Suppressor macrophage treated with lipopolysaccharide for 4 hours (primary cell): ENCODE data around the gene ATF6.

Experiments
- DNase-seq: peaks from one replicate; pipeline ENCODE4 v3.0.0-alpha.2; 2020

ATF6 gene

DNA sequence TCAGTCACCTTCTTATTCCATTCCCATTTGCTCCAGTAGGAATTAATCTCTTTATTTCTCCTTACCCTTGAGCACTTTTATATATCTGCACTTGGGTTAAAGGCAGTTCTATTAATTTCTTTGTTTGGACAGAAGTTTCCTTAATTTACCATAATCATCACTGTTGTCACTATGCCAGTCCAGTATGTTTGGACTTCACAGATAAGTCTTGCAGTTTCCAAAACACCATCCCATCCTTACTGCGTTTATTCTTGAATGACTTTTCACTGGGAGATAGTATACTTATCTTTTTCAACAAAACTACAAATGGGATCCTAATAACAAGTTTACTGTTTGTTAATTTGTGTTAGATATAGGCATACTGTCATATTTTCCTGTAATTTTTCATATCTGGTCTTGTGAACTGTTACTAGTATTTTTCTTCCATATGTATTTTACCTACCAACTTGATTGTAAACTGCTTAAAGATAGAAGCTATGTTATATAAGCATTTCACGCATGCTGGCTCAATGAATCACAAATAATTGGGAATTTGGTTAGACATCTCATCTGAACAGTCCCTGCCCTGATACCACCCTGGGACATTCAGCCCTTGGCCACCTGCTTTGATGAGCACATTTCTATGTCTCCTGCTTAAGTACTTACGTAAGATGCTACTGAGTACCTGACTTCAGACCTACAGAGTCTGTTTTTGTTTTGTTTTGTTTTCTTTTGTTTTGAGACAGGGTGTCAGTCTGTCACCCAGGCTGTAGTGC lies 179.4 kb downstream of the ATF6 start:
- DNase-seq, result no peak

DNA sequence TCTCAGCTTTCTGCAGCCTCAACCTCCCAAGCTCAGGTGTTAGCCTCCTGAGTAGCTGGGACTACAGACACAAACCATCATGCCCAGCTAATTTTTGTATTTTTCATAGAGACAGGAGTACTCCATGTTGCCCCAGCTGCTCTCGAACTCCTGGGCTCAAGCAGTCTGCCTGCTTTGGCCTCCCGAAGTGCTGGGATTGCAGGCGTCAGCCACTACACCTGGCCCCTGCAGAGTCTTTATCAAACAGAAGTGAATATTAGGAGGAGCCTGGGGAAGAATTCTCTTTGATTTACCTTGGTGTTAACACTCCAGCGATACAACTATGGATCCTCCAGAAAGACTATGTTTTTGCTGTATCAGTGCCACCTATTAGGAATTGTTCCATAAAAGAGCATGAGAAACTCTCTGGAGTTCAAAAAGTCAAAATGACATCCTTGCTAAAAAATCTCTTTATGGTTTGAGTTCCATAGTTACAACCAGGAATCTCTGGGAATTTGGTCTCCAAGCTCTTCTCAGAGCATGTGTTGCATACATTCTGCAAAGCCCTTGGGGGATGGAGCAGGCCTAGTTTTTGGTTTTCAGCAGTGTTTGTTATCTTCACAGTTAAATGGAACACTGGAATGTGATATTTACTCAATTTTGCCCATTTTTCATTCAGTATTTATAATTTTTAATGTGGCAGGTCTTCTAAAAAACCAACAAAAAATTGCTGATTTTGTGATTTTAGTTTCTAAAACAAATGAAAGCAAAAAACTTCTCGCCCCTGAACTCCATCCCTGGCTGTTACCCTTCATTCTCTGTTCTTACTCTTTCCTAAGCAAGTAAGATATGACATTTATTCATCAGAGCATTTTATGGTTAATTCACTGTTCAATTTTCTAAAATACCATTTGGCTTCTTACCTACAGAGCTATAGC lies 180.2 kb downstream of the ATF6 start:
- no peak for DNase-seq

DNA sequence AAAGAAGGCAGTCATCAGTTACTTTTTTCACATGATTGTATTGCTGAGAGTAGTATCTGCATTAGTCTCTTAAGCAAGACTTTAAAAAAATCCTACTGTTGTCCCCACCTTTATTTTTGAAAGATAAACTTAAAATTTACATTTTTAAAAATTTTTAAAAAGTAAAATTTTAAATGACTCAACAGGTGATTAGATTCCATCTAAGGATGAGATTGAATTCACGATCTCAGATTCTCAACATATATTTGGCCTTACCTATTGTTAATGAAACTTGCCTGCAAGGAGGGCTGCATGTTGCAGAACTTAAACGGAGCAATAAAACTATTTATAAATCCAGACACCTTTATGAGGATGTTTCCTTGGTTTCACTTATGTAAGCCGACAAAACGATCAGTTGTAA lies 182.3 kb downstream of the ATF6 start:
- DNase-seq, result no peak

DNA sequence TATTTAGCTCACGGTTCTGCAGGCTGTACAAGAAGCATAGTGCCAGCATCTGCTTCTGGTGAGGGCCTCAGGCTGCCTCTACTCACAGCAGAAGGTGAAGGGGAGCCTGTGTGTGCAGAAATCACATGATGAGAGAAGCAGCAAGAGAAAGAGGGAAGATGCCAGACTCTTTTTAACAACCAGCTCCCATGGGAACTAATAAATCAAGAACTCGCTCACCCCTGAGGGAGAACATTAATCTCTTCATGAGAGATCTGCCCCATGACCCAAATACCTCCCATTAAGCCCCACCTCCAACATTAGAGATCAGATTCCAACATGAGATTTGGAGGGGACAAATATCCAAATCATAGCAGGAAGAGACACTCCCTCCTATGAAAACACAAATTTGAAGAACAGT lies 183.4 kb downstream of the ATF6 start:
- DNase-seq, result no peak

DNA sequence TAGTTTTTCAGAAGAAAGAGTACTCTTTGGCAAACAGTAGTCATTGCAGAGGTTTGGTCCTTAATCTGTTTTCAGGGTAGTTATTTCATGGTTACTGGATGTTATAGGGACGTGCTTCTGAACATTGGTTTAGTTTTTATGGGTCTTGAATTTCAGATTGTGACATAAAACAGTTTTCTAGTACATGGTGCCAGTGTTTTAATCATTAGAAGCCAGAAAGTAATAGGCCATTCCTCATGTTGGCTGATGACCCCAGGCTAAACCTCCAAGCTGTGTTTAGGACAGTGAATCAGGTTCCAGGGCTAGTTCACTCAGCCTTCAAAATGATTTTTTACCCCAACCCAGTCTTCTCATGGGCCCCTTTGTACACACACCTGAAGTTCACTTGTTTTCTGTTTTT lies 184.3 kb downstream of the ATF6 start:
- no peak for DNase-seq

DNA sequence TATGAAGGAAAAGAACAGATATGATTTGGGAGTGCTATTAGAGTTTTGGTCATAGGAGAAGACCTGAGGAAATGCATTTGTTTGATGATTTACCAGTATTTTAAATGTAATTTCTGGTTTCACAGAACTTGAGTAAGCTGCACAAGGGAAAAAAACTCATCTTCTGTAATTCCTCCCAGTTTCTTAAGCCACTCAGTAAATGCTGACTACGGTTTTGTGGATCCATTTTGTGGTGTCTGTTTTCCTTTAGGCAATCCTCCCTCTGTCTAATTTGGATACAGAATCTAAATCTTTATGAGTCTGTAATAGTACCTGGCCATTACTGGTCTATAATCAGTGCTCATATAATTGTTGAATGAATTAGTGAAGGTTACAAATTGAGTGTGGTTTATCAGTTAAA lies 185.5 kb downstream of the ATF6 start:
- no peak for DNase-seq

DNA sequence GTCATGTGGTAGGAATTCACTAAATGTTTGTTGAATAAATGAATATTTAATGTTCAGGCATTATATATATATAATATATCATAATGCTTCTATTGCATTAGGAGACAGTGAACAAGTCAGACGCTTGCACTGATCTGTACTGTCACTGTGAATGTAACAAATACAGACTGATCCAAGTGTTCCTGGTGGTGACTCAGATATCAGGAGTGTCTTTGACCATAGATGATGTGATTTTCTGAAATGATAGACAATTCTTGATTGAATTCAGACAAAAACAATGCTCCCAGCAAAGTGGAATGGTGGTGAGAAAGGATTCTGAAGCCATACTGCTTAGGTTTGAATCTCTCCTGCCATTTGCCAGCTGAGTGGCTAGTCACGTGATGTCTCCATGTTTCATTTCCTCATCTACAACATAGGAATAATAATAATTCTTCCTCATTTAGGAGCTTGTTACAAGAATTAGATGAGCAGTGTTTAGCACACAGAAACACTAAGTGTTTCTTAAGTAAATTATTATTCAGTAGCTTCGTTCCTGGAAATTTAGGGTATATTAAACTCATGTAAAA lies 186.6 kb downstream of the ATF6 start:
- DNase-seq, result peak; percentile 26

DNA sequence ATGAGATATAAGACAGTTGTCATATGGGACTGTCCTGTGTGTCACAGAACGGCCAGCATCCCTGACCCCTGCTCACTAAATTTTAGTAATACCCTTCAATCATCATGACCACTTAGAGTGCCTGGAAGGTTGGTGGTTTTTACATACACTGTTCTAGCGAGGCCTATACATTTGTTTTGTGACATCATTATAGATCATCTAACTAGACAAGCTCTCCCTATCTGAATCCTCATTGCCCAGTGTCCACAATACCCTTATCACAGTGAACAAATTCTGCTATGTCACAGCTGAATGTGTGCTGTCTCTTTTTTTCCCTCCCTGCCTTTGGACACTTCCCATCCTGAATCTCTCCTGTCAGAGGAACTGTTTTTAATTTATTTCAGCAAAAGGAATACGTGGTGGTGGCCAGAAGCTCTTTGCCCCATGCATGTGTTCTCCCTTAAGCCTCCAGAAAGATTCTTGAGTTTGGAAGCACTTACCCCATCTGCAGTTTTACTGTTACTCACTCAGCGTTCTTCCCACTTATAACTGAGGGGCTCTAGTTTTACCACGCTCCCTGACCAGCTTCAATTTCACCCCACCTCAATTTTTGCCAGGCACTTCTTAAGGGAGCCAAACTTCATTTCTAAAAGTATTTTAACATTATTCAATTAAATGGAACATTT lies 187.3 kb downstream of the ATF6 start:
- no peak for DNase-seq

DNA sequence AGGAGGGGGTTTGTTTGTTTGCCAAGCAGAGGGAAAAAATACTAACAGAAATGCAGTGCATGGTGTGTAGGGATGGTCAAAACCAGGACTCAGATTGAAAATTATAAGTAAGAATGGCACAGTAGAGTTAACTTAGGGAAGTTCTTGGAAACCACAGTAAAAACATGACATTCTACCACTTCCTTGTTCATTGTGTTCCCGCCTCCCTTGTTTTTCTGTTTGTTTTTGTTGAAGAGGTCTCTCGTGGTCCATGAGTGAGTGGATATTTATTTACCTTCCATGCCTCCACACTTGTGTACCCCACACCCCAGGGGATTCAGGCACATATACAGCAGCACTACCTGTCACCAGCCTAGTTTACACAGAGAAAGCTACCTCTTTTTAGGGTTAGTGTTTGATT lies 187.9 kb downstream of the ATF6 start:
- peak; percentile 36 for DNase-seq

DNA sequence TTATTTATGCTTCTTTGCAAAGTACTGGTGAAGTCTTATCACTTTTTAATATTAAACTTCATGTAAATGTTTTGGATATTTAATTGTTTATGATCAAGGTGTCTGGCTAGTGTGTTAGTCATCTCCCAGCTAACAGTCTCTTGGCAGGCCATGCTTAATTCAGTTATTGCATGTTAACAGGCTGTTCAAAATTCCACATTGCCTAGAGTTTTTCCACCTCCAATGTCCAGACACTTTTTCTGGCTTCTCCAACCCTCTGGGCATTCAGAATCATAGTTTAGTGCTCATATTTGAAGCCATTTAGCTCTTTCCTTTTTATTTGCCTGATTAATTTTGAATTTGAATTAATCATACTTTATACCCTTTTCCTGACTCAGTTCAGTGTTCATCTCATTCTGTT lies 188.3 kb downstream of the ATF6 start:
- DNase-seq, result no peak

DNA sequence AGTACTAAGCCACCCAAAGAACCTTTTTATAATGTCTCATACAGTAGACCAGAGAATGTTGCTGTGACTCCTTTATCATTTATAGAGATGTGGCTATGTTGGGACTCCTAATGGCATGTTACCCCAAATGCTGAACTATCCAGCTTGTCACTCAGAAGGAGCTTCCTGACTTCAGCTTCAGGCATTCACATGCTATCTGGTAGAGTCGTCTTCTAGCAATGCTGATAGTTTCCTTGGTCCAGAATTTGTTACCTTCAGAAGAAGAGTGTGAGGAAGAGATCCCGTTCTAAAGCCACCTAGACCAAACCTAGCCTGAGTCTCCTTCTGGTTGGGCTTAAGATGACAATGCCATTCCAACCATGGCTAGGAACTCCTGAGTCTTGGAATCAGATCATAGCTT lies 189.5 kb downstream of the ATF6 start:
- no peak for DNase-seq

DNA sequence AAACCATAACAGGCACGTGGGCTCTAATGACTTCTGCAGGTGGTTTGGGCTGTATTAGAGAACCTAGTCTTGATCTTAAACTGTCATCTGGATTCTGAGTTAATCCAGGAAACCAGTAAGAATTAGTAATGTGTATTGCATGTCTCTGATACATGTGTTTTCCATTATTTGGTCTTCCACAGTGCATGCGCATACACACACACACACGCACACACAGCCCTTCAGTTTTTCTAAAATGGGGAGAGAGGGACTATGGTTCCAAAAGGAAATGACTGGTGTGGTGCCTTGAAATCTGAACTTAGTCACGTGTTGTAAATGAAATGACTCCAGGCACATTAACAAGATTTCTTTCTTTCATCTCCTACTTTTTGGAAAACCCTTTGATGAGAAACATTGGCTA lies 190.0 kb downstream of the ATF6 start:
- DNase-seq, result no peak

DNA sequence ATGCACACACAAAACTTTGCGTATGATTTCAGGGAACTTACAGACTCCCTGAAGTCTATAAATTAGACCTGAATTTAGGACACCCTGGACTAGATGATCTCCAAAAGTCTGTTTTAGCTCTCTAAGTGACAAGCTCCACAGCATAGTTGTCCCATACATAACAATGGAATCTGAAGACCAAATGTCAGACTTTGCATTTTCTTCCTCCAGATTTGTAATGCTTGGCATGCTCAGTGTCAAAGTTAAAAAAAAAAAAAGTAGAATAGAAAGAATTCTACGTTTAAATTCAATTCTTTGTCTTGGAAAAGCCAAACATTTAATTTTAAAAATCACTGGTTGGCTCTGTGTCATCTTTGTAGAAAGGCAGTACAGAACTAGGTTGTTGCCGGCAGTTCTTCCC lies 190.8 kb downstream of the ATF6 start:
- no peak for DNase-seq

DNA sequence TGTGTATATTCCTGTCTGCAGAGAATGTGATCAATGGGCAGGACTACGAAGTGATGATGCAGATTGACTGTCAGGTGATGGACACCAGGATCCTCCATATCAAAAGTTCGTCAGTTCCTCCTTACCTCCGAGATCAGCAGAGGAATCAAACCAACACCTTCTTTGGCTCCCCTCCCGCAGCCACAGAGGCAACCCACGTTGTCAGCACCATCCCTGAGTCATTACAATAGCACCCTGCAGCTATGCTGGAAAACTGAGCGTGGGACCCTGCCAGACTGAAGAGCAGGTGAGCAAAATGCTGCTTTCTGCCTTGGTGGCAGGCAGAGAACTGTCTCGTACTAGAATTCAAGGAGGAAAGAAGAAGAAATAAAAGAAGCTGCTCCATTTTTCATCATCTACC lies 192.3 kb downstream of the ATF6 start:
- no peak for DNase-seq

DNA sequence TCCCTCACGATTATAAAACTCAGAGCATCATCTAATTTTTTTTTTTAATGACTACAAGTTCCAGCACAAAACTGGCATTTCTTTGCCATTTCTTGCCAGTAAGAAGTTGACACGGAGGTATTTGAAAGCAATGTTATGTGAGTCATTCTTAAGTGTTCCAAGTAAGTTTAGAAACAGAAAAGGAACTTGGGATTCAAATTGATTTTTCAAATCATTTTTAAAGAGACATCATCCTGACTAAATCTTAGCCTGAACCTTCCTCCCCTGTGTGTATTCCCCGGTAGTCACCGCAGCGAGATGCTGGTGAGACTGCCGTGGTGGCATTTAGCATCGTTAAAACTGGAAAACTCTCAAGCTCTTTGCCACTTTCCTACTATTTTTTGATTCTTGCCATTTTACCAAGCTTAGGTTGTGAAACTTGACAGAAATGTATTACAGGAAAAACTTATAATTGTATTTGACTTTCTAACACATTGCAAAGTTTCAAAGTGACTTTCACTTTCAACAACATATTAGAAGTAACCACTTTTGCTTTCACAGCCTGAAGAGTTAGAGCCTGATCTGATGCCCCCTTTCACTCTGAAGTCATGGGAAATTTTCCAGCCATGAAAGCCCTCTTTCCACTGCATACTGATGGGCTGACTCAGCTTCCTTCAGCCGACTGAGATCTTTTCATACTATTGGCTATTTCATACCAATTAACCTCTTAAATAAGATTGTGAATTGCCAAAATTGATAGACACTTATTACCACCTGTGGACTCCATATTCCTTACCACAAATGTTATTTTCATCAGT lies 196.2 kb downstream of the ATF6 start:
- peak; percentile 87 for DNase-seq

DNA sequence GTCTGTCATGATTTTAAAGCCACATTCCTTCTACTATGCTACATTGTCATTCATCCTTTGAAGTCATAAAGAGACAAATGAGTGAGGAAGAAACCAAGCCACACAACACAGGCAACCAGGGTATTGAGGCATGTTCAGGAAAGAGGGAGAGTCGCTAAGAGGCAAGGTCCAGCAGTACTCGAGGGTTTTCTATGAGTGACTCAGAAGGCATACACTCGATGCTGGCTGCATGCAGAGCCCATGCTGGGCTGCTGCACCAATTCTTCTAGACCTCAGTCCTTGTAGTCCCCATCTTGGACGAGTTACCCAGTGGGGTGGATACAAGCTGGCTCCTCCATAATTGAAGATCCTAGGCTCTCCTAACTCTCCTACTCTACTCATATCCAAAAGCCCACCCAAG lies 199.9 kb downstream of the ATF6 start:
- no peak for DNase-seq

DNA sequence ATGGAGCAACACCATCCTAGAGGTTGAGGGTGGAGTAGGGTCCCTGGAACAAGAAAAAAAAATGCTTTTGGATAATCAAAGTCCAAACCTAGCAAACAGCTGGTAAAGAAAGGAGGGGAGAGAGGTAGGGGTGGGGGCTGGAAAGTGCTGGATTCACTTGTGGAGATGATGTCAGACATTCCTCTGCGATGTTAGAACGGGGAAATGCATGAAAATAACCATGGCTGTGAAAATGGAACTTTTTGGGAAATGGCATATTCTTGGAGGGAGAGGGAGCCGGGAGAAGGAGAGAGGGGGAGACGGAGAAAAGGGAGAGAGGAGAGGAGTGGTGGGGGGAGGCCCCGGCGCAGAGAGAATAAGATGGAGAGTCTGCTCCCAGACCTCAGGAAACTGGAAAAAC lies 203.9 kb downstream of the ATF6 start:
- DNase-seq, result no peak

DNA sequence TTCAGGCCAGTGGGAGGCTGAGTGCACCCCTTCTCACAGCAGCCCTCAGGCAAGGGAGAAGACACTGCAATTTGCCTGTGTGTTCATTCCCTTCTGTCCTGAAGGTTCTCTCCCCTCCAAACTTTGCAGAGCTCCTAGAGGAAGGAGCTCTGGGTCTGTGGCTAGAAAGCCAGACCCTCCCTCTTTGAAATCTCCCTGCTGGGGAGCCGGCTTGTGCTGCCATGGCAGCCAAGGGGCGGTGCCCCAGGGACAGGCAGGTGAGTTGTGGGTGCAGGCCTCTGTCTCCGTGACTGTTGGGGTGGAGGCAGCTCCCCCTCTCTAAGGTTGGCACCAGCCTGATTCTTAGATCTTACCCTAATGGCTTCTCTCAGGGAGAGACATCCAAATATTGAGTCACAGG lies 204.5 kb downstream of the ATF6 start:
- DNase-seq, result no peak

DNA sequence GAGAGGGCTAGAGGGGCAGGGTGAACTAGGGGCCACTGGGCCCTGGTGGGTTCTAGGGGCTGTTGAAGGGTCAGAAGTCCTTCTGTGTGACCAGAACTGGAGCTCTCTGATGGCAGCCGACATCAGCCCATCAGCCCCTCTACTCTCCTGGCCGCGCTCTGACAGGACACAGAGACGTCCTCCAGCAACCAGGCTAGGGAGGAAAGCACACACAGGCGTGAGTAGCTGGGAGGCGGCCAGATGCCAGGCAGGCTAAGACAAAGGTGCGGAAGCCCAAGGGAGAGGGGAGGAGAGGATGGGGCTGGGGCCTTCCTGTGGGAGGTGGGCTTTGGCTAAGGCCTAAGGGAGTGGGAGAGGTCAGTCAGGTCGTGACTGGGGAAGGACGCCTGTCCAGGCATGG lies 206.7 kb downstream of the ATF6 start:
- DNase-seq, result no peak

DNA sequence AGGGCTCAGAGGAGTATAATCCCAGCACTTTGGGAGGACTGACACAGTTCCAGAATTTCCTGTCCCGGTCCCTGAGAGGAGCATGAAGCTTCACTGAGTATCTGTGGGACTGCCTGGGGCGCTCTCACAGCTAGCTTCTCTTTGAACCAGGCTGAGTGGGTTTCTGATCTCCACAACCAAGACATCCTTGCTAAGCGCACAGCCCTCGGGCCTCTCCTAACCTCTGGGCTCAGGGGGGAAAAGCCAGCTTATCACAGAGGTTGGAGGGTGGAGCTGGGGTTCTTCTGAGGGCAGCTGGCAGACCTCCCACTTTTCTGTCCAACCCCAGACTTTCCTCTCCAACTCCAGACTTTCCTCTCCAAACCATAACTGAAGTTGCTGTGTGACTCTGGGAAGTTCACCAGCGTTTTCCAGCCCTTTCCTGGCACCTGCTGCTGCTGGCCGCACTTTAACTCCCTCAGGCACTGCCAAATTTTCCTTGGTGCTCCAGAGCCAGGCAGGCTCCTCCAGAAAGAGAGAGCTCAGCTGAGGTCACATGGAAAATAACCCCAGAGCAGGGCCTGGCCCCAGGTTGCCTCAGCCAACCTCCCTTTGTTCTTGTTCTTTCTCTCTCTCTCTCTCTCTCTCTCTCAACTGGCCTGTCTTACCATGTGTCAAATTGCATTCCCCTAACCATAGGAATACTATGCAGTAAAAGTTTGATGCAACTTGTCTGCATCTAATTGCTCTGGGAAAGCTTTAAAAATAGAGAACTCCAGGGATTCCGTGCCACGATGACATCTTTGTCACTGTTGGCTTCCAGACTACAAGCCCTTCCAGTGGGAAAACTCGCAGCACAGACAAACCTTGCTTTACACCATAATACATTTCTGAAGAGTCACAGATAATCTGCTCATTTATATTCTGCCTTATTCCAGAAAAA lies 208.1 kb downstream of the ATF6 start:
- DNase-seq, result no peak

DNA sequence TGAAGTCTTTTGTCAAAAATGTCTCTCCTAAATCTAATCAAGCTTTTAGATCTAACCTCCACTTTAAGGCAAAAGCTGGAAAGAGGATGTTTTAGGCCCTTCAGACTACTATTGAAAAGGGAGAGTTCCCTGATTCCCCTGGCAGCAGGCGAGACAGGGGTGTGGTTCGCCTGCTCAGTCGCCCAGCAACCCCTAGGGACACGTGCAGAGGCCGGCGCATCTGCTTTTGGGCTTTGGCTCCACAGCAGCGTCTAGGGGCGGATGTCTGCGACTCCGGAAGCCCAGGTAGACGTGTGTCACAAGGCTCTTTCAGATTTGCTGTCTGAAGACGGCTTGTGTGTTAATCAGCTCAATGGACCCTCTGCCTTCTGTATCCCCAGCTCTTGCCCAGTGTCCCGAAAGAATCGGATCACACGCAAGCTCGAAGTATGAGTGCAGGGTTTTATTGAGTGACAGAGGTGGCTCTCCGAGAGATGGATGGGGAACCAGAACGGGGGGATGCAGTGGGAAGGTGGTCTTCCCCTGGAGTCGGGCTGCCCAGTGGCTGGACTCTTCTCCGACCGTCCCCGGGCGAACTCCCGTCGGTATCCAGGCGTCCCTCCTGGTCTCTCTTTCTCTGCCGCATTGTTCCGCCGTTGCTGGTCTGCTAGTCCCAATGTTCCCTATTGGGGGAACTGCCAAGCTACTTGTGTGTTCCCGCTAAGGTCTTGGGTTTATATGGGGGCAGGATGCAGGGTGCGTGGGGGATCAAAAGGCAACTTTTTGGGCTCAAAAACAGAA lies 212.1 kb downstream of the ATF6 start:
- DNase-seq, result no peak
